ENCODE data around the gene BOD1. TPM values are rescaled to one million over a fixed set of nuclear protein-coding genes. Genes with fewer than 3 reads are reported as not detected.
A peak's percentile ranks its signal among the peaks of the same experiment; 100 is the strongest.

Gene BOD1
- total RNA-seq, 4 donors from 2014 or later: 37.3 to 55.1 (median 44.7) TPM

DNA sequence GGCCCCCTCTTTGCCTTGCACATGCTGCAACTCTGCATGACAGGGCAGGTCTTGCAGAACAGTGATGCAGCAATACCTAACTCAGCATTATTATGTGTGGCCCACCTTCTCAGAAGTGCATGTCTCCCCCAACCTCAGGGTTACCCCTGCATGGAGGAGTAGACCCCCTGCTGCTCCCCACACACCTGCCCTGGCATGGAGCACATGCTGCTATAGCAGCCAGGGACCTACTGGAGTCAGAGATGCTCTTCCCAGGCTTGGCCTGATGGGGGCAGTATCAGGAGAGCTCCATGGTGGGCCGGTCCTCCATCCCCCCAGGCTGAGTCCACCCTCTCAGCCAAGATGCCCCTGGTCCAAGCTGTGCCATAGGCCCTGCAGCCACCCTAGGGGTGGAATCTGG, 13.2 kb upstream of the BOD1 start:
- H3K27me3 ChIP-seq: no peaks in the 10 kb centered on the region
- DNase-seq (ENCODE audit: low spot score in 2 of 2): no peak
- TF ChIP-seq, protein P1, sequence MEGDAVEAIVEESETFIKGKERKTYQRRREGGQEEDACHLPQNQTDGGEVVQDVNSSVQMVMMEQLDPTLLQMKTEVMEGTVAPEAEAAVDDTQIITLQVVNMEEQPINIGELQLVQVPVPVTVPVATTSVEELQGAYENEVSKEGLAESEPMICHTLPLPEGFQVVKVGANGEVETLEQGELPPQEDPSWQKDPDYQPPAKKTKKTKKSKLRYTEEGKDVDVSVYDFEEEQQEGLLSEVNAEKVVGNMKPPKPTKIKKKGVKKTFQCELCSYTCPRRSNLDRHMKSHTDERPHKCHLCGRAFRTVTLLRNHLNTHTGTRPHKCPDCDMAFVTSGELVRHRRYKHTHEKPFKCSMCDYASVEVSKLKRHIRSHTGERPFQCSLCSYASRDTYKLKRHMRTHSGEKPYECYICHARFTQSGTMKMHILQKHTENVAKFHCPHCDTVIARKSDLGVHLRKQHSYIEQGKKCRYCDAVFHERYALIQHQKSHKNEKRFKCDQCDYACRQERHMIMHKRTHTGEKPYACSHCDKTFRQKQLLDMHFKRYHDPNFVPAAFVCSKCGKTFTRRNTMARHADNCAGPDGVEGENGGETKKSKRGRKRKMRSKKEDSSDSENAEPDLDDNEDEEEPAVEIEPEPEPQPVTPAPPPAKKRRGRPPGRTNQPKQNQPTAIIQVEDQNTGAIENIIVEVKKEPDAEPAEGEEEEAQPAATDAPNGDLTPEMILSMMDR (IDR thresholded peaks at IDR 0.05): peak in 1 of 5 experiments; percentile 4
- no peak for TF ChIP-seq EP300 (IDR thresholded peaks at IDR 0.05)
- no peak overlapping the region for H3K27ac ChIP-seq
- H3K36me3 ChIP-seq: no peaks in the 10 kb centered on the region
- 56% methylated on average over 1 of the region's 1 CpG; no CpG with 5 or more reads in 1 of the 2 donors for WGBS, 2 donors
- no peaks in the 10 kb centered on the region for H3K9me3 ChIP-seq
- H3K4me1 ChIP-seq: peaks cover 0 to 19% (median 0%) of the 10 kb centered on the region in 4 donors
- H3K4me3 ChIP-seq: no peak overlapping the region

DNA sequence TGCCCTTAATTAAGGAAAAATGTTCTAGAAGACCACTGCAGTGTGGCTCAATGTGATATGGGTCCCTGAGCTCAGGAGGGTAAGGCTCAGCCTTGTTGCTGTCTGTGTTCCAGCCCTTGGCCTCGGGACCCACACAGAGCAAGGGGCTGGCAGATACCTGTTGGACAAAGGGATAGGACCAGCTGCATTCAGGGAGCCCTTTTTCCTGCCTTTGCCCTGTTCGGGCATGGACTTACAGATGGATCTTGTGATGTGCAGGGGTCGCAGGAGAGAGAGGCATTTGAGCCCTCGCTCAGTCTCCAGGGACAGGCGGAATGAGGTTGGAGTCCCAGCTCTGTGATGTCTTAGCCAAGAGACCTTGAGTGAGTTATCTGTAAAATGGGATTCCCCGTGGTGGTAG, 12.1 kb upstream of the BOD1 start:
- H3K36me3 ChIP-seq: no peaks in the 10 kb centered on the region
- H3K4me1 ChIP-seq: peaks cover 0 to 19% (median 0%) of the 10 kb centered on the region in 4 donors
- WGBS, 2 donors: 79 to 84% methylated on average over 6 of the region's 6 CpGs
- no peak for TF ChIP-seq POLR2A (IDR thresholded peaks at IDR 0.05)
- TF ChIP-seq EP300 (IDR thresholded peaks at IDR 0.05): no peak
- TF ChIP-seq, protein P1 (IDR thresholded peaks at IDR 0.05): no peak
- no peak overlapping the region for H3K4me3 ChIP-seq
- DNase-seq (ENCODE audit: low spot score in 2 of 2): no peak
- no peaks in the 10 kb centered on the region for H3K27me3 ChIP-seq
- H3K27ac ChIP-seq: peak overlapping the region in 2 of 4 donors; percentile 26 to 60
- H3K9me3 ChIP-seq: no peaks in the 10 kb centered on the region

DNA sequence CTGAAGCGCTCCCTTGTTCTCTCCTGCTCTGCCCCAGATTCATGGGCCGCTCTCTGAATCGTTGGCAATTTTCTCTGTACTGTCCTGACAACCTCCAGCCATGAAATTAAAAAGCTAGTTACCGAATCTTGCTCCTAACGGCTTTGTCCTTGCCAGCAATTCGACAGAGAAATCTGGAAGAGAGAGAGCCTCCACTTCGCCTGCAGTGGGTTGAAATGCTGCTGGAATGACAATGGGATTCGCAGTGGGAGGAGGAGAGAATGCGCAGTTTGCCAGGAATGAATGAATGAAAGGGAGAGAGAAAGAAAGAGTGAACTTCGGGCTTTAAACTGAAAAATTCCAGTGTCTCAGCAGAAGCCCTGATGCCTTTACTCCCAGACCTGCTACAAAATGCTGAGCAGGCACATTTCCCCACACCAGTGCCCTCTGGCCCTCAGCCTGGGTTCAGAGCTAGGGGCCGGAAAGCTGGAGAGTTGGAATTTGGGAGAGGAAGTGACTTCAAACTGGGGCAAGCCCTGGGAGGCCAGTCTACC, 11.5 kb upstream of the BOD1 start:
- no peak for DNase-seq (ENCODE audit: low spot score in 2 of 2)
- Histone ChIP-seq H3K9me3 (no peaks in the 10 kb centered on the region), H3K4me1 (peaks cover 0 to 19% (median 0%) of the 10 kb centered on the region in 4 donors), H3K36me3 (no peaks in the 10 kb centered on the region), H3K27me3 (no peaks in the 10 kb centered on the region), H3K4me3 (peak overlapping the region in 1 of 4 donors; percentile 12), H3K27ac (peak overlapping the region in 2 of 4 donors; percentile 26 to 60)
- WGBS, 2 donors: 26 to 30% methylated on average over 11 of the region's 11 CpGs
- TF ChIP-seq EP300 (IDR thresholded peaks at IDR 0.05) (peak in 1 of 2 donors; percentile 13), POLR2A (IDR thresholded peaks at IDR 0.05) (no peak)
- TF ChIP-seq, protein P1 (IDR thresholded peaks at IDR 0.05): no peak

DNA sequence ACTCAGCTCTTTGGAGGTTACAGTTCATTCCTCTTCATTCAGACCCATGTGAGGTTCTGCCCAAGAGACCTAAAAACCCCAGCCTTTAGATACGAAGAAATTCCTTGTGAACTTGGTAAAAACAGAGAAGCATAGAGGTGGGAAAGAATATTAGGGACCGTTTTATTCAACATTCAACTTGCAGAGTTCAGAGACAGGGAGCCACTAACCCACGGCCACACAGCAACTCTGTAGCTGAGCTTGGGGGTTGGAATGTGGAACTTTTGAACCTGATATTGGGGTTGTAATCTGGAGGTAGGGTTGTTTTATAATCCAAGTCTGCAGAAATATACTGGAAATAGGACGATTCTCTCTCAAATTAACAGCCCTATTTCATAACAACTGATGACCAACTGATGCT, 10.8 kb upstream of the BOD1 start:
- TF ChIP-seq POLR2A (IDR thresholded peaks at IDR 0.05): no peak
- TF ChIP-seq EP300 (IDR thresholded peaks at IDR 0.05): no peak
- TF ChIP-seq, protein P1 (IDR thresholded peaks at IDR 0.05): no peak
- 68 to 73% methylated on average over 4 of the region's 4 CpGs for WGBS, 2 donors
- H3K4me3 ChIP-seq: peak overlapping the region in 1 of 4 donors; percentile 12
- DNase-seq (ENCODE audit: low spot score in 2 of 2): no peak
- peaks cover 0 to 19% (median 0%) of the 10 kb centered on the region in 4 donors for H3K4me1 ChIP-seq
- no peaks in the 10 kb centered on the region for H3K36me3 ChIP-seq
- no peaks in the 10 kb centered on the region for H3K9me3 ChIP-seq
- H3K27me3 ChIP-seq: no peaks in the 10 kb centered on the region
- H3K27ac ChIP-seq: peak overlapping the region in 2 of 4 donors; percentile 26 to 60

- WGBS, 2 donors: 88 to 92% methylated on average over 3 of the region's 3 CpGs
- no peak for DNase-seq (ENCODE audit: low spot score in 2 of 2)
- Histone ChIP-seq H3K36me3 (no peaks in the 10 kb centered on the region), H3K27ac (peak overlapping the region in 2 of 4 donors; percentile 10 to 60), H3K27me3 (no peaks in the 10 kb centered on the region), H3K4me3 (no peak overlapping the region), H3K9me3 (no peaks in the 10 kb centered on the region), H3K4me1 (peaks cover 0 to 19% (median 0%) of the 10 kb centered on the region in 4 donors)
- TF ChIP-seq, protein P1 (IDR thresholded peaks at IDR 0.05): no peak
- no peak for TF ChIP-seq POLR2A (IDR thresholded peaks at IDR 0.05)
Observed at GRCh38 chr5:173626505-173626820, 10.0 kb upstream of the BOD1 start.
